ENCODE data around the gene CEP72.

CEP72 gene

GRCh38 chr5:582936-583635, 29.1 kb upstream of the CEP72 start:
- no peak for TF ChIP-seq Cebpa-rat (IDR thresholded peaks at IDR 0.05)
- peaks cover 0 to 16% (median 10%) of the 10 kb centered on the region in 11 experiments; a peak in 14 of 22 replicates for H3K9me3 ChIP-seq (replicated peaks in 1 of 11)
- H3K4me3 ChIP-seq, result no peak overlapping the region
- no peaks in the 10 kb centered on the region for H4K20me1 ChIP-seq
- no peaks in the 10 kb centered on the region for H3K36me3 ChIP-seq
- peaks cover 0 to 3% (median 0%) of the 10 kb centered on the region in 10 experiments; a peak in 1 of 20 replicates for H3K4me1 ChIP-seq
- no peak overlapping the region for H3K27ac ChIP-seq
- H3K4me2 ChIP-seq, result no peak overlapping the region
- 0 out of 22 replicates have a peak, but pooled peaks cover 0 to 9% (median 0%) of the 10 kb centered on the region in 11 experiments for H3K27me3 ChIP-seq
- no peak overlapping the region for H3K9ac ChIP-seq

- H4K20me1 ChIP-seq, result no peaks in the 10 kb centered on the region
- H3K36me3 ChIP-seq, result no peaks in the 10 kb centered on the region
- H3K9ac ChIP-seq, result no peak overlapping the region
- no peak overlapping the region for H3K27ac ChIP-seq
- peaks cover 0 to 3% (median 0%) of the 10 kb centered on the region in 10 experiments; a peak in 1 of 20 replicates for H3K4me1 ChIP-seq
- no peak overlapping the region for H3K4me2 ChIP-seq
- H3K27me3 ChIP-seq, result 0 out of 22 replicates have a peak, but pooled peaks cover 0 to 9% (median 0%) of the 10 kb centered on the region in 11 experiments
- H3K4me3 ChIP-seq, result no peak overlapping the region
- peaks cover 0 to 14% (median 9%) of the 10 kb centered on the region in 11 experiments; a peak in 12 of 22 replicates for H3K9me3 ChIP-seq (replicated peaks in 1 of 11)
- no peak for TF ChIP-seq Cebpa-rat (IDR thresholded peaks at IDR 0.05)
Measured at GRCh38 chr5:583645-584044, 28.5 kb upstream of the CEP72 start.

- Histone ChIP-seq H3K4me2 (no peak overlapping the region), H3K27me3 (0 out of 22 replicates have a peak, but pooled peaks cover 0 to 9% (median 0%) of the 10 kb centered on the region in 11 experiments), H3K4me3 (no peak overlapping the region), H3K36me3 (no peaks in the 10 kb centered on the region), H3K27ac (no peak overlapping the region), H4K20me1 (no peaks in the 10 kb centered on the region), H3K4me1 (peaks cover 0 to 3% (median 0%) of the 10 kb centered on the region in 10 experiments; a peak in 1 of 20 replicates), H3K9me3 (replicated peaks in 1 of 11) (peaks cover 0 to 15% (median 9%) of the 10 kb centered on the region in 11 experiments; a peak in 13 of 22 replicates), H3K9ac (no peak overlapping the region)
- TF ChIP-seq Cebpa-rat (IDR thresholded peaks at IDR 0.05), result no peak
Measured at GRCh38 chr5:584216-584615, 27.9 kb upstream of the CEP72 start.

- no peak for TF ChIP-seq Cebpa-rat (IDR thresholded peaks at IDR 0.05)
- Histone ChIP-seq H3K27me3 (0 out of 22 replicates have a peak, but pooled peaks cover 0 to 4% (median 0%) of the 10 kb centered on the region in 11 experiments), H3K4me3 (no peak overlapping the region), H3K9ac (no peak overlapping the region), H3K9me3 (replicated peaks in 1 of 11) (peaks cover 0 to 21% (median 12%) of the 10 kb centered on the region in 11 experiments; a peak in 16 of 22 replicates), H4K20me1 (no peaks in the 10 kb centered on the region), H3K27ac (no peak overlapping the region), H3K4me1 (peaks cover 0 to 3% (median 0%) of the 10 kb centered on the region in 10 experiments; a peak in 1 of 20 replicates), H3K4me2 (no peak overlapping the region), H3K36me3 (no peaks in the 10 kb centered on the region)
Measured at GRCh38 chr5:584846-585245, 27.3 kb upstream of the CEP72 start.

GRCh38 chr5:585556-585955, 26.6 kb upstream of the CEP72 start:
- H3K27me3 ChIP-seq, result no peaks in the 10 kb centered on the region
- no peak overlapping the region for H3K4me2 ChIP-seq
- no peaks in the 10 kb centered on the region for H4K20me1 ChIP-seq
- no peak for TF ChIP-seq Cebpa-rat (IDR thresholded peaks at IDR 0.05)
- H3K9me3 ChIP-seq (replicated peaks in 1 of 11), result peaks cover 0 to 25% (median 15%) of the 10 kb centered on the region in 11 experiments; a peak in 16 of 22 replicates
- peaks cover 0 to 3% (median 0%) of the 10 kb centered on the region in 10 experiments; a peak in 1 of 20 replicates for H3K4me1 ChIP-seq
- no peak overlapping the region for H3K27ac ChIP-seq
- H3K36me3 ChIP-seq, result no peaks in the 10 kb centered on the region
- no peak overlapping the region for H3K4me3 ChIP-seq
- H3K9ac ChIP-seq, result no peak overlapping the region

- H3K4me2 ChIP-seq, result no peak overlapping the region
- H3K27ac ChIP-seq, result no peak overlapping the region
- H3K27me3 ChIP-seq, result no peaks in the 10 kb centered on the region
- no peaks in the 10 kb centered on the region for H4K20me1 ChIP-seq
- H3K4me1 ChIP-seq, result peaks cover 0 to 3% (median 0%) of the 10 kb centered on the region in 10 experiments; a peak in 1 of 20 replicates
- TF ChIP-seq Cebpa-rat (IDR thresholded peaks at IDR 0.05), result no peak
- no peak overlapping the region for H3K4me3 ChIP-seq
- H3K9me3 ChIP-seq (replicated peaks in 1 of 11), result peaks cover 0 to 27% (median 19%) of the 10 kb centered on the region in 11 experiments; a peak in 16 of 22 replicates
- no peaks in the 10 kb centered on the region for H3K36me3 ChIP-seq
- no peak overlapping the region for H3K9ac ChIP-seq
Measured at GRCh38 chr5:585962-586628, 26.0 kb upstream of the CEP72 start.

GRCh38 chr5:586751-587285, 25.3 kb upstream of the CEP72 start:
- Histone ChIP-seq H4K20me1 (no peaks in the 10 kb centered on the region), H3K27ac (no peak overlapping the region), H3K9ac (no peak overlapping the region), H3K4me3 (no peak overlapping the region), H3K4me2 (no peak overlapping the region), H3K9me3 (replicated peaks in 1 of 11) (peaks cover 0 to 27% (median 23%) of the 10 kb centered on the region in 11 experiments; a peak in 16 of 22 replicates), H3K27me3 (no peaks in the 10 kb centered on the region), H3K4me1 (peaks cover 0 to 4% (median 1%) of the 10 kb centered on the region in 10 experiments; a peak in 5 of 20 replicates), H3K36me3 (no peaks in the 10 kb centered on the region)
- no peak for TF ChIP-seq Cebpa-rat (IDR thresholded peaks at IDR 0.05)

- Histone ChIP-seq H3K4me2 (no peak overlapping the region), H3K27me3 (no peaks in the 10 kb centered on the region)
- 0 out of 22 replicates have a peak, but pooled peaks of 1 of the 11 experiments have one; percentile 47 for TF ChIP-seq Cebpa-rat (IDR thresholded peaks at IDR 0.05)
Measured at GRCh38 chr5:587403-587802, 24.7 kb upstream of the CEP72 start.

More at GRCh38 chr5:587403-587802, 24.7 kb upstream of the CEP72 start:
- Histone ChIP-seq H3K9me3 (replicated peaks in 1 of 11) (peaks cover 0 to 27% (median 21%) of the 10 kb centered on the region in 11 experiments; a peak in 16 of 22 replicates), H3K4me1 (peaks cover 0 to 10% (median 5%) of the 10 kb centered on the region in 10 experiments; a peak in 8 of 20 replicates), H3K9ac (no peak overlapping the region), H3K4me3 (no peak overlapping the region), H3K27ac (no peak overlapping the region), H4K20me1 (no peaks in the 10 kb centered on the region), H3K36me3 (no peaks in the 10 kb centered on the region)

All from BLaER1 treated with 17β-estradiol and CSF1 and Interleukin-3, amounts not matched to agents 10 nM and 100 nM (cell line).